K562 (cell line): ENCODE results near the gene DAB1. TPM values are rescaled to one million over a fixed set of nuclear protein-coding genes. Genes with fewer than 3 reads are reported as not detected.

ENCODE experiments used
- ATAC-seq: fragments of 200-7000 bp; cut with Tn5 transposase; 3 replicates; pipeline ENCODE4 v1.9.1; 2020; ENCODE audit warnings: moderate library complexity
- BruUV-seq: library from RNA; stranded (reverse); fragments of 400-500 nt; replicated peaks from 2 replicates; lab custom pipeline; 2021; lab: Mats Ljungman, UMichigan
- CTCF ChIA-PET: fragments of 300-600 bp; formaldehyde crosslinking; extraction: SDS; loops from one replicate; lab custom pipeline; 2021; ENCODE audit warnings: low intra/inter-chr PET ratio; lab: Yijun Ruan, JAX
- POLR2A ChIA-PET: fragments of 300-600, 350-650 bp; sonication (Branson Sonifier 250); formaldehyde crosslinking; extraction: SDS; loops from one replicate; lab custom pipeline; 2021; ENCODE audit warnings: antibody characterized with exemption, inconsistent platforms; lab: Yijun Ruan, JAX
- DNase-seq, 4 experiments: peaks; one replicate each; pipeline versions ENCODE4 v3.0.0 to v3.0.0-alpha.2; 2011 to 2018; ENCODE audit warnings: low spot score in 3 of 4, mixed read lengths in 3 of 4; ENCODE audit errors: extremely low read depth in 1 of 4
- FAIRE-seq: peaks from 2 replicates; lab custom pipeline; 2011; peaks lifted over from hg19 to GRCh38; lab: Jason Lieb, UNC
- H2AFZ ChIP-seq: 2 replicates; pipeline ENCODE4 v1.6.0; 2011; ENCODE audit warnings: low read depth, low read length, control low read depth, inconsistent platforms
- H3K27ac ChIP-seq: fragments of 200-600 bp; 3 replicates; pipeline ENCODE4 v1.8.0; 2011; ENCODE audit warnings: low read depth, mild to moderate bottlenecking, control low read depth, inconsistent platforms, low read length, moderate library complexity, mixed read lengths; ENCODE audit errors: extremely low read depth
- H3K27me3 ChIP-seq, 2 experiments: fragments of 300-600 bp in 1 of 2; 2 replicates in 1 of 2; 3 replicates in 1 of 2; pipeline versions ENCODE4 v1.6.0 to v1.8.0; 2011; ENCODE audit warnings: inconsistent platforms in 2 of 2, low read length in 2 of 2, mild to moderate bottlenecking in 1 of 2, mixed read lengths in 1 of 2, moderate library complexity in 1 of 2; ENCODE audit not compliant: control insufficient read depth in 2 of 2, insufficient read depth in 2 of 2
- H3K36me3 ChIP-seq: fragments of 300-600 bp; 3 replicates; pipeline ENCODE4 v1.8.0; 2011; ENCODE audit warnings: mild to moderate bottlenecking, low read length, inconsistent platforms; ENCODE audit not compliant: control insufficient read depth, insufficient read depth
- H3K4me1 ChIP-seq, 2 experiments: fragments of 200-600 bp in 1 of 2; replicated peaks in 1 of 2; 2 replicates in 1 of 2; 3 replicates in 1 of 2; pipeline versions ENCODE4 v1.5.1 to v1.8.0; 2011; ENCODE audit warnings: inconsistent platforms in 2 of 2, low read length in 2 of 2, mild to moderate bottlenecking in 1 of 2, mixed read lengths in 1 of 2, moderate library complexity in 1 of 2; ENCODE audit not compliant: control insufficient read depth in 2 of 2, insufficient read depth in 2 of 2
- H3K4me2 ChIP-seq: 2 replicates; pipeline ENCODE4 v1.6.1; 2011; ENCODE audit warnings: low read length, control low read depth, inconsistent platforms, mixed read lengths; ENCODE audit not compliant: insufficient read depth
- H3K4me3 ChIP-seq: fragments of 200-600 bp; sonication (generic), shearing (Covaris generic); 2 replicates; pipeline ENCODE4 v1.5.1; 2016; ENCODE audit warnings: control low read depth, inconsistent platforms
- H3K79me2 ChIP-seq: fragments of 200-600 bp; 3 replicates; pipeline ENCODE4 v1.8.0; 2011; ENCODE audit warnings: low read length, inconsistent platforms; ENCODE audit not compliant: control insufficient read depth, insufficient read depth
- H3K9ac ChIP-seq, 2 experiments: 2 replicates each; pipeline versions ENCODE4 v1.6.0 to v1.6.1; 2011; ENCODE audit warnings: low read depth in 2 of 2, low read length in 2 of 2, control low read depth in 1 of 2, inconsistent platforms in 1 of 2, mild to moderate bottlenecking in 1 of 2, mixed read lengths in 1 of 2; ENCODE audit not compliant: insufficient read depth in 1 of 2
- H3K9me1 ChIP-seq: one replicate; pipeline ENCODE4 v1.6.0; 2011; ENCODE audit warnings: inconsistent platforms, mild to moderate bottlenecking, low read length, moderate library complexity; ENCODE audit not compliant: control insufficient read depth, insufficient read depth
- H3K9me3 ChIP-seq: replicated peaks from 2 replicates; pipeline ENCODE4 v1.5.1; 2011; ENCODE audit warnings: low read depth, low read length, inconsistent platforms; ENCODE audit not compliant: control insufficient read depth, insufficient read depth
- H4K20me1 ChIP-seq: replicated peaks from 2 replicates; pipeline ENCODE4 v1.6.1; 2011; ENCODE audit warnings: low read length, inconsistent platforms, mixed read lengths; ENCODE audit not compliant: control insufficient read depth, insufficient read depth
- EGR1 ChIP-seq: fragments of 450-650 bp; conservative IDR thresholded peaks from 2 replicates; pipeline ENCODE4 v1.6.1; 2017; ENCODE audit warnings: mild to moderate bottlenecking
- GABPA ChIP-seq: fragments of 200-800 bp; sonication (Bioruptor generic); conservative IDR thresholded peaks from 2 replicates; pipeline ENCODE4 v1.6.1; 2016; ENCODE audit warnings: low read depth, missing genetic modification characterization, missing compliant biosample characterization
- KAT2B ChIP-seq: IDR thresholded peaks from one replicate; pipeline ENCODE4 v1.6.1; 2012; ENCODE audit warnings: low read depth, mild to moderate bottlenecking, control low read depth, inconsistent platforms, low read length, moderate library complexity
- NUFIP1 ChIP-seq: fragments of 450-650 bp; IDR thresholded peaks from 2 replicates; pipeline ENCODE4 v1.6.1; 2018; ENCODE audit not compliant: partially characterized antibody
- RB1 ChIP-seq: fragments of 450-650 bp; IDR thresholded peaks from 2 replicates; pipeline ENCODE4 v1.6.1; 2017; ENCODE audit warnings: low read depth, mild to moderate bottlenecking
- RFX7 ChIP-seq: fragments of 250-450 bp; sonication (Bioruptor Pico); IDR thresholded peaks from 2 replicates; pipeline ENCODE4 v1.5.1; 2021; ENCODE audit warnings: mild to moderate bottlenecking
- SLC30A9 ChIP-seq: fragments of 250-450 bp; sonication (Bioruptor Pico); IDR thresholded peaks from 2 replicates; pipeline ENCODE4 v1.8.0; 2022; ENCODE audit warnings: mild to moderate bottlenecking, moderate library complexity
- TARDBP ChIP-seq: fragments of 450-650 bp; IDR thresholded peaks from 2 replicates; pipeline ENCODE4 v1.6.1; 2016
- ZNF263 ChIP-seq: sonication (generic); formaldehyde crosslinking; IDR thresholded peaks from 2 replicates; pipeline ENCODE4 v1.8.0; 2022; ENCODE audit warnings: mild to moderate bottlenecking, missing genetic modification reagents, borderline replicate concordance
- ZNF764 ChIP-seq: fragments of 250-450 bp; sonication (Bioruptor Pico); IDR thresholded peaks from 2 replicates; pipeline ENCODE4 v1.4.0; 2020; ENCODE audit warnings: low read depth, mild to moderate bottlenecking, moderate library complexity
- WGBS: fragments of 100-300 bp; shearing (Covaris generic); methylation state at CpG from one replicate; pipeline ENCODE4 v1.1.6; 2016; ENCODE audit warnings: low coverage, mixed read lengths; ENCODE audit not compliant: insufficient coverage; ENCODE audit errors: missing lambda C conversion rate; 5-methylcytosine and 5-hydroxymethylcytosine counted together
- in situ Hi-C: fragments of 300-500 bp; cut with MboI; formaldehyde crosslinking; loops from 4 replicates; pipeline ENCODE4 v1.15.0; 2018; ENCODE audit warnings: inconsistent platforms, mixed read lengths
- intact Hi-C: fragments of 100-400 bp; cut with micrococcal nuclease; formaldehyde crosslinking; loops from 2 replicates; pipeline ENCODE4 v1.14.2; 2022
- polyA plus RNA-seq, 8 experiments: library from polyadenylated mRNA; depleted of rRNA in 4 of 8; stranded (reverse) in 5 of 8; unstranded in 3 of 8; fragments of >200 nt; fragmentation: Nextera tagmentation in 2 of 8; fragmentation: Illumina TruSeq in 1 of 8; extraction: Ambion mirVana in 2 of 8; extraction: Trizol in 1 of 8; gene quantifications; 2 replicates each; pipeline versions ENCODE4 v1.2.1 to v1.2.3, GENCODE V29; 2011 to 2014; ENCODE audit warnings: inconsistent platforms in 1 of 8, missing spikeins in 1 of 8
- total RNA-seq, 7 experiments: library from RNA; depleted of rRNA in 6 of 7; stranded (reverse); fragments of >200 nt in 6 of 7; fragmentation: Illumina TruSeq in 2 of 7; extraction: Trizol in 2 of 7; gene quantifications; 2 replicates each; pipeline versions ENCODE4 v1.2.1 to v1.2.3, GENCODE V29; 2011 to 2021; ENCODE audit warnings: low replicate concordance in 1 of 7
- TF ChIP-seq, protein P1 (sequence below): fragments of 450-650 bp; IDR thresholded peaks from 2 replicates; pipeline ENCODE4 v1.6.1; 2014; ENCODE audit warnings: low read depth, mild to moderate bottlenecking, moderate library complexity, borderline replicate concordance
- TF ChIP-seq, protein P2 (sequence below): fragments of 450-650 bp; IDR thresholded peaks from 2 replicates; pipeline ENCODE4 v1.6.1; 2018; ENCODE audit not compliant: partially characterized antibody
- TF ChIP-seq, protein P3 (sequence below): sonication (generic); formaldehyde crosslinking; IDR thresholded peaks from 2 replicates; pipeline ENCODE4 v1.8.0; 2023; ENCODE audit warnings: missing genetic modification reagents, mild to moderate bottlenecking, borderline replicate concordance

The DAB1 gene
- total and polyA plus RNA-seq, 9 of the 15 experiments (the other 6 are each of a cell fraction or from before 2014, with no cell fraction given) = not detected

GRCh38 chr1:57325536-57325935 is 98.3 kb downstream of the DAB1 start:
- DNase-seq = no peak
- H3K4me2 ChIP-seq = no peak overlapping the region
- TF ChIP-seq EGR1 = no peak
- TF ChIP-seq ZNF263 (CRISPR knock-in tag) = no peak
- no peak for TF ChIP-seq KAT2B
- TF ChIP-seq, protein P1, sequence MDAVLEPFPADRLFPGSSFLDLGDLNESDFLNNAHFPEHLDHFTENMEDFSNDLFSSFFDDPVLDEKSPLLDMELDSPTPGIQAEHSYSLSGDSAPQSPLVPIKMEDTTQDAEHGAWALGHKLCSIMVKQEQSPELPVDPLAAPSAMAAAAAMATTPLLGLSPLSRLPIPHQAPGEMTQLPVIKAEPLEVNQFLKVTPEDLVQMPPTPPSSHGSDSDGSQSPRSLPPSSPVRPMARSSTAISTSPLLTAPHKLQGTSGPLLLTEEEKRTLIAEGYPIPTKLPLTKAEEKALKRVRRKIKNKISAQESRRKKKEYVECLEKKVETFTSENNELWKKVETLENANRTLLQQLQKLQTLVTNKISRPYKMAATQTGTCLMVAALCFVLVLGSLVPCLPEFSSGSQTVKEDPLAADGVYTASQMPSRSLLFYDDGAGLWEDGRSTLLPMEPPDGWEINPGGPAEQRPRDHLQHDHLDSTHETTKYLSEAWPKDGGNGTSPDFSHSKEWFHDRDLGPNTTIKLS = no peak
- TF ChIP-seq RFX7 (CRISPR knock-in tag) = no peak
- no peak for TF ChIP-seq NUFIP1
- TF ChIP-seq GABPA = no peak
- TF ChIP-seq TARDBP = no peak
- no peak for TF ChIP-seq RB1
- TF ChIP-seq, protein P2, sequence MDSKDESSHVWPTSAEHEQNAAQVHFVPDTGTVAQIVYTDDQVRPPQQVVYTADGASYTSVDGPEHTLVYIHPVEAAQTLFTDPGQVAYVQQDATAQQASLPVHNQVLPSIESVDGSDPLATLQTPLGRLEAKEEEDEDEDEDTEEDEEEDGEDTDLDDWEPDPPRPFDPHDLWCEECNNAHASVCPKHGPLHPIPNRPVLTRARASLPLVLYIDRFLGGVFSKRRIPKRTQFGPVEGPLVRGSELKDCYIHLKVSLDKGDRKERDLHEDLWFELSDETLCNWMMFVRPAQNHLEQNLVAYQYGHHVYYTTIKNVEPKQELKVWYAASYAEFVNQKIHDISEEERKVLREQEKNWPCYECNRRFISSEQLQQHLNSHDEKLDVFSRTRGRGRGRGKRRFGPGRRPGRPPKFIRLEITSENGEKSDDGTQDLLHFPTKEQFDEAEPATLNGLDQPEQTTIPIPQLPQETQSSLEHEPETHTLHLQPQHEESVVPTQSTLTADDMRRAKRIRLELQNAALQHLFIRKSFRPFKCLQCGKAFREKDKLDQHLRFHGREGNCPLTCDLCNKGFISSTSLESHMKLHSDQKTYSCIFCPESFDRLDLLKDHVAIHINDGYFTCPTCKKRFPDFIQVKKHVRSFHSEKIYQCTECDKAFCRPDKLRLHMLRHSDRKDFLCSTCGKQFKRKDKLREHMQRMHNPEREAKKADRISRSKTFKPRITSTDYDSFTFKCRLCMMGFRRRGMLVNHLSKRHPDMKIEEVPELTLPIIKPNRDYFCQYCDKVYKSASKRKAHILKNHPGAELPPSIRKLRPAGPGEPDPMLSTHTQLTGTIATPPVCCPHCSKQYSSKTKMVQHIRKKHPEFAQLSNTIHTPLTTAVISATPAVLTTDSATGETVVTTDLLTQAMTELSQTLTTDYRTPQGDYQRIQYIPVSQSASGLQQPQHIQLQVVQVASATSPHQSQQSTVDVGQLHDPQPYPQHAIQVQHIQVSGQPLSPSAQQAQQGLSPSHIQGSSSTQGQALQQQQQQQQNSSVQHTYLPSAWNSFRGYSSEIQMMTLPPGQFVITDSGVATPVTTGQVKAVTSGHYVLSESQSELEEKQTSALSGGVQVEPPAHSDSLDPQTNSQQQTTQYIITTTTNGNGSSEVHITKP = no peak
- TF ChIP-seq SLC30A9 (CRISPR knock-in tag) = no peak
- TF ChIP-seq ZNF764 = no peak
- TF ChIP-seq, protein P3, sequence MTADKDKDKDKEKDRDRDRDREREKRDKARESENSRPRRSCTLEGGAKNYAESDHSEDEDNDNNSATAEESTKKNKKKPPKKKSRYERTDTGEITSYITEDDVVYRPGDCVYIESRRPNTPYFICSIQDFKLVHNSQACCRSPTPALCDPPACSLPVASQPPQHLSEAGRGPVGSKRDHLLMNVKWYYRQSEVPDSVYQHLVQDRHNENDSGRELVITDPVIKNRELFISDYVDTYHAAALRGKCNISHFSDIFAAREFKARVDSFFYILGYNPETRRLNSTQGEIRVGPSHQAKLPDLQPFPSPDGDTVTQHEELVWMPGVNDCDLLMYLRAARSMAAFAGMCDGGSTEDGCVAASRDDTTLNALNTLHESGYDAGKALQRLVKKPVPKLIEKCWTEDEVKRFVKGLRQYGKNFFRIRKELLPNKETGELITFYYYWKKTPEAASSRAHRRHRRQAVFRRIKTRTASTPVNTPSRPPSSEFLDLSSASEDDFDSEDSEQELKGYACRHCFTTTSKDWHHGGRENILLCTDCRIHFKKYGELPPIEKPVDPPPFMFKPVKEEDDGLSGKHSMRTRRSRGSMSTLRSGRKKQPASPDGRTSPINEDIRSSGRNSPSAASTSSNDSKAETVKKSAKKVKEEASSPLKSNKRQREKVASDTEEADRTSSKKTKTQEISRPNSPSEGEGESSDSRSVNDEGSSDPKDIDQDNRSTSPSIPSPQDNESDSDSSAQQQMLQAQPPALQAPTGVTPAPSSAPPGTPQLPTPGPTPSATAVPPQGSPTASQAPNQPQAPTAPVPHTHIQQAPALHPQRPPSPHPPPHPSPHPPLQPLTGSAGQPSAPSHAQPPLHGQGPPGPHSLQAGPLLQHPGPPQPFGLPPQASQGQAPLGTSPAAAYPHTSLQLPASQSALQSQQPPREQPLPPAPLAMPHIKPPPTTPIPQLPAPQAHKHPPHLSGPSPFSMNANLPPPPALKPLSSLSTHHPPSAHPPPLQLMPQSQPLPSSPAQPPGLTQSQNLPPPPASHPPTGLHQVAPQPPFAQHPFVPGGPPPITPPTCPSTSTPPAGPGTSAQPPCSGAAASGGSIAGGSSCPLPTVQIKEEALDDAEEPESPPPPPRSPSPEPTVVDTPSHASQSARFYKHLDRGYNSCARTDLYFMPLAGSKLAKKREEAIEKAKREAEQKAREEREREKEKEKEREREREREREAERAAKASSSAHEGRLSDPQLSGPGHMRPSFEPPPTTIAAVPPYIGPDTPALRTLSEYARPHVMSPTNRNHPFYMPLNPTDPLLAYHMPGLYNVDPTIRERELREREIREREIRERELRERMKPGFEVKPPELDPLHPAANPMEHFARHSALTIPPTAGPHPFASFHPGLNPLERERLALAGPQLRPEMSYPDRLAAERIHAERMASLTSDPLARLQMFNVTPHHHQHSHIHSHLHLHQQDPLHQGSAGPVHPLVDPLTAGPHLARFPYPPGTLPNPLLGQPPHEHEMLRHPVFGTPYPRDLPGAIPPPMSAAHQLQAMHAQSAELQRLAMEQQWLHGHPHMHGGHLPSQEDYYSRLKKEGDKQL = no peak

More at GRCh38 chr1:57325536-57325935, 98.3 kb downstream of the DAB1 start:
- Histone ChIP-seq H3K9me3 (no peaks in the 10 kb centered on the region), H3K4me1 (no peaks in the 10 kb centered on the region), H3K9ac (no peak overlapping the region), H3K36me3 (no peaks in the 10 kb centered on the region), H3K79me2 (no peaks in the 10 kb centered on the region), H3K9me1 (no peaks in the 10 kb centered on the region), H3K27ac (no peak overlapping the region), H4K20me1 (no peaks in the 10 kb centered on the region), H3K4me3 (no peak overlapping the region), H3K27me3 (peaks cover 0 to 4% of the 10 kb centered on the region in 2 experiments; a peak in 2 of 5 replicates), H2AFZ (no peak overlapping the region)
- POLR2A ChIA-PET = no interaction called here
- FAIRE-seq = no peak
- intact Hi-C loops (no loop called here), in situ Hi-C loops (no loop called here)
- BruUV-seq = no TSS peak
- no peak for ATAC-seq
- CTCF ChIA-PET = no interaction called here
- 0% methylated on average over 1 of the region's 1 CpG for WGBS
